Thyroid gland (tissue), 4 donors: ENCODE measurements around the gene PLXNA4.

Experiments
- POLR2A ChIP-seq, 2 donors: fragments of 450-650 bp; IDR thresholded peaks; one replicate each; pipeline ENCODE4 v1.6.1; 2017; ENCODE audit warnings: antibody characterized with exemption in 2 of 2, mild to moderate bottlenecking in 2 of 2, moderate library complexity in 1 of 2
- TF ChIP-seq, protein P1 (sequence below), 6 experiments: fragments of 200-600 bp in 3 of 6; fragments of 450-650 bp in 3 of 6; sonication (generic) in 3 of 6; IDR thresholded peaks; one replicate each; pipeline ENCODE4 v1.5.1; 2016 to 2019; ENCODE audit warnings: antibody characterized with exemption in 6 of 6, mild to moderate bottlenecking in 2 of 6, inconsistent platforms in 1 of 6, moderate library complexity in 1 of 6

DNA sequence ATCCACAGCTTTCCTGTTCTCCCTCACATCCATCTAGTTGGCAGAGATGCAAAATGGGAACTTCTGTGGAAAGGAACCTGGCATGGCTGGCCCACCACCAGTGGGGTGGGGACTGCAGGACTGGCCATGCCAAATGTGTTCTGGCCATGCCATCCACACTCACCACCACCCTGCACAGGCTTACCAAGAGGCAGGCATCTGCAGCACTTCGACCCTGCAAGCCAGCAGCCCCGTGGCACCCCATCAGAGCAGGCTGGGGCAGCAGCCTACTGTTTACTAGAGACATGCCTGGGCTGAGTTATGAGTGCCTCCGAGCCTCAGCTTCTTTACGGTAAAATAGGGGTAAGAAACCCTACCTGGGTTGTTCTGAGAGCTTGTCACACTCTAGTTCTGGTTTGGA is 313.1 kb downstream of the PLXNA4 start:
- TF ChIP-seq POLR2A (IDR thresholded peaks at IDR 0.05), result no peak
- TF ChIP-seq, protein P1, sequence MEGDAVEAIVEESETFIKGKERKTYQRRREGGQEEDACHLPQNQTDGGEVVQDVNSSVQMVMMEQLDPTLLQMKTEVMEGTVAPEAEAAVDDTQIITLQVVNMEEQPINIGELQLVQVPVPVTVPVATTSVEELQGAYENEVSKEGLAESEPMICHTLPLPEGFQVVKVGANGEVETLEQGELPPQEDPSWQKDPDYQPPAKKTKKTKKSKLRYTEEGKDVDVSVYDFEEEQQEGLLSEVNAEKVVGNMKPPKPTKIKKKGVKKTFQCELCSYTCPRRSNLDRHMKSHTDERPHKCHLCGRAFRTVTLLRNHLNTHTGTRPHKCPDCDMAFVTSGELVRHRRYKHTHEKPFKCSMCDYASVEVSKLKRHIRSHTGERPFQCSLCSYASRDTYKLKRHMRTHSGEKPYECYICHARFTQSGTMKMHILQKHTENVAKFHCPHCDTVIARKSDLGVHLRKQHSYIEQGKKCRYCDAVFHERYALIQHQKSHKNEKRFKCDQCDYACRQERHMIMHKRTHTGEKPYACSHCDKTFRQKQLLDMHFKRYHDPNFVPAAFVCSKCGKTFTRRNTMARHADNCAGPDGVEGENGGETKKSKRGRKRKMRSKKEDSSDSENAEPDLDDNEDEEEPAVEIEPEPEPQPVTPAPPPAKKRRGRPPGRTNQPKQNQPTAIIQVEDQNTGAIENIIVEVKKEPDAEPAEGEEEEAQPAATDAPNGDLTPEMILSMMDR (IDR thresholded peaks at IDR 0.05), result no peak
